ENCODE data around the gene ACOX1. TPM values are rescaled to one million over a fixed set of nuclear protein-coding genes. Genes with fewer than 3 reads are reported as not detected.
A peak's percentile ranks its signal among the peaks of the same experiment; 100 is the strongest.

Gene ACOX1
- total and polyA plus RNA-seq, 4 donors, result 33.3 to 293 (median 63.4) TPM

GRCh38 chr17:75904749-75905521 lies 74.0 kb downstream of the ACOX1 start, which contains the start of gene MRPL38:
TSS of gene MRPL38 (minus strand) at chr17:75904884. CDS start at chr17:75904875, 9 bp downstream.
- peak within 1 kb of the TSS; percentile 80 to 92 (median 83) for H3K4me3 ChIP-seq (ENCODE audit: low read depth in 1 of 3, low read length in 3 of 3)
- H3K36me3 ChIP-seq (ENCODE audit: control insufficient read depth in 4 of 4, insufficient read depth in 3 of 4, low read depth in 1 of 4, low read length in 3 of 4), result peaks cover 6 to 11% (median 7%) of the 10 kb centered on the region in 4 donors
- TF ChIP-seq JUND (IDR thresholded peaks at IDR 0.05) (peak in 1 of 2 donors; percentile 26), YY1 (IDR thresholded peaks at IDR 0.05) (peak; percentile 93), MAX (IDR thresholded peaks at IDR 0.05) (no peak), FOXA2 (IDR thresholded peaks at IDR 0.05) (no peak), EGR1 (IDR thresholded peaks at IDR 0.05; ENCODE audit: low read depth in 2 of 2) (peak in 1 of 2 donors; percentile 67), FOXA1 (IDR thresholded peaks at IDR 0.05) (no peak), NR2F2 (IDR thresholded peaks at IDR 0.05) (no peak), HNF4G (IDR thresholded peaks at IDR 0.05) (no peak), ATF3 (IDR thresholded peaks at IDR 0.05) (no peak), CTCF (IDR thresholded peaks at IDR 0.05; ENCODE audit: low read depth, low read length, missing input control) (peak; percentile 98), RXRA (IDR thresholded peaks at IDR 0.05) (peak; percentile 51 to 58), RAD21 (IDR thresholded peaks at IDR 0.05) (peak; percentile 97 to 99), SP1 (IDR thresholded peaks at IDR 0.05) (peak; percentile 64), ZBTB33 (IDR thresholded peaks at IDR 0.05) (no peak), TAF1 (conservative IDR thresholded peaks at IDR 0.05) (peak; percentile 23), REST (IDR thresholded peaks at IDR 0.05) (peak; percentile 81), HNF4A (conservative IDR thresholded peaks at IDR 0.05) (no peak), GABPA (IDR thresholded peaks at IDR 0.05 in 1 of 2, conservative IDR thresholded peaks at IDR 0.05 in 1 of 2) (peak in 1 of 2 donors; percentile 82)
- peak; percentile 94 for DNase-seq (ENCODE audit: low spot score)
- peaks cover 5 to 35% (median 22%) of the 10 kb centered on the region in 4 donors for H3K4me1 ChIP-seq (ENCODE audit: control insufficient read depth in 4 of 4, insufficient read depth in 4 of 4, low read length in 3 of 4)
- H3K9ac ChIP-seq (ENCODE audit: low read depth in 1 of 2, low read length in 2 of 2), result peak within 1 kb of the TSS; percentile 75 to 82
- no peaks in the 10 kb centered on the region for H3K27me3 ChIP-seq (ENCODE audit: control insufficient read depth in 4 of 4, insufficient read depth in 4 of 4, low read length in 3 of 4)
- H3K9me3 ChIP-seq (ENCODE audit: control insufficient read depth in 4 of 4, low read length in 3 of 4), result no peaks in the 10 kb centered on the region
- peak within 1 kb of the TSS; percentile 50 to 87 for H3K27ac ChIP-seq (ENCODE audit: low read depth in 1 of 2, low read length in 2 of 2)
- WGBS, result 2% methylated on average over 69 of the region's 69 CpGs
